HG03457 (cell line): ENCODE data around the gene PRR9.

Experiments
- ATAC-seq: cut with Tn5 transposase; IDR thresholded peaks from one replicate; pipeline ENCODE4 v1.9.1; 2021; ENCODE audit warnings: moderate number of reproducible peaks; ENCODE audit not compliant: unreplicated experiment

The PRR9 gene

GRCh38 chr1:153262462-153263157 lies 45.2 kb downstream of the PRR9 start:
- peak; percentile 37 for ATAC-seq

GRCh38 chr1:153265457-153265856 lies 48.1 kb downstream of the PRR9 start:
- no peak for ATAC-seq
